Skin of body (tissue), 2 donors: ENCODE results near the gene GMPR. TPM values are rescaled to one million over a fixed set of nuclear protein-coding genes. Genes with fewer than 3 reads are reported as not detected.
"Not testable (repeated sequence)": the region's sequence is repeated elsewhere in the genome, so short reads cannot be mapped to it uniquely, and the experiment has no call there.

Experiments
- DNase-seq: peaks from one replicate; lab custom pipeline; 2025; lab: John Stamatoyannopoulos, UW
- total RNA-seq: library from RNA; depleted of rRNA; stranded (reverse); fragments of >200 nt; gene quantifications from one replicate; pipeline ENCODE4 v1.2.3, GENCODE V29; 2014

Gene GMPR
- total RNA-seq, 1 donor from 2014 or later, result 12.8 TPM

DNA sequence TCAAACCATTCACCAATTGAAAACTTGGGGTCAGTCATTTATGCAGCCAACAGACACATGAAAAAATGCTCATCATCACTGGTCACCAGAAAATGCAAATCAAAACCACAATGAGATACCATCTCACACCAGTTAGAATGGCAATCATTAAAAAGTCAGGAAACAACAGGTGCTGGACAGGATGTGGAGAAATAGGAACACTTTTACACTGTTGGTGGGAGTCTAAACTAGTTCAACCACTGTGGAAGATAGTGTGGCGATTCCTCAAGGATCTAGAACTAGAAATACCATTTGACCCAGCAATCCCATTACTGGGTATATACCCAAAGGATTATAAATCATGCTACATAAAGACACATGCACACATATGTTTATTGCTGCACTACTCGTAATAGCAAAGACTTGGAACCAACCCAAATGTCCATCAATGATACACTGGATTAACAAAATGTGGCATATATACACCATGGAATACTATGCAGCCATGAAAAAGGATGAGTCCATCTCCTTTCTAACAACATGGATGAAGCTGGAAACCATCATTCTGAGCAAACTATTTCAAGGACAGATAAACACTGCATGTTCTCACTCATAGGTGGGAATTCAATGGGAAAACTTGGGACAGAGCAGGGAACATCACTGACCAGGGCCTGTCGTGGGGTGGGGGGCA, 13.2 kb upstream of the GMPR start:
- not testable (repeated sequence) for DNase-seq

DNA sequence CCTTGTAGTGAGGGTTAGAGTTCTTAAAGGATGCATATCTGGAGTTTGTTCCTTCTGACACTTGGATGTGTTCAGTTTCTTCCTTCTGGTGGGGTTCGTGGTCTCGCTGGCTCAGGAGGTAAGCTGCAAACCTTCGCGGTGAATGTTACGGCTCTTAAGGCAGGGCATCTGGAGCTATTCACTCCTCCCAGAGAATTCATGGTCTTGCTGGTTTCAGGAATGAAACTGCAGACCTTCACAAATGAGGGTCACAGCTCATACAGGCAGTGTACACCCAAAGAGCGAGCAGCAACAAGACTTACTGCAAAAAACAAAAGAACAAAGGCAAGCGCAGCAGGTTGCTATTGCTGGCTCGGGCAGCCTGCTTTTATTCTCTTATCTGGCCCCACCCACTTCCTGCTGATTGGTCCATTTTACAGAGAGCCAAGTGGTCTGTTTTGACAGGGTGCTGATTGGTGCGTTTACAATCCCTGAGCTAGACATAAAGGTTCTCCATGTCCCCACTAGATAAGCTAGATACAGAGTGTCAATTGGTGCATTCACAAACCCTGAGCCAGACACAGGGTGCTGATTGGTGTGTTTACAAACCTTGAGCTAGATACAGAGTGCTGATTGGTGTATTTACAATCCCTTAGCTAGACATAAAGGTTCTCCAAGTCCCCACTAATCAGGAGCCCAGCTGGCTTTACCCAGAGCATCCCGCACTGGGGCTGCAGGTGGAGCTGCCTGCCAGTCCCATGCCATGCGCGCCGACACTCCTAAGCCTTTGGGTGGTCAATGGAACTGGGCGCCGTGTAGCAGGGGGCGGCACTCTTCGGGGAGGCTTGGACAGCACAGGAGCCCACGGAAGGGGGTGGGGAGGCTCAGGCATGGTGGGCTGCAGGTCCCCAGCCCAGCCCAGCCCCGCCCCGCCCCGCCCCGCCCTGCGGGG, 12.0 kb upstream of the GMPR start:
- not testable (repeated sequence) for DNase-seq

DNA sequence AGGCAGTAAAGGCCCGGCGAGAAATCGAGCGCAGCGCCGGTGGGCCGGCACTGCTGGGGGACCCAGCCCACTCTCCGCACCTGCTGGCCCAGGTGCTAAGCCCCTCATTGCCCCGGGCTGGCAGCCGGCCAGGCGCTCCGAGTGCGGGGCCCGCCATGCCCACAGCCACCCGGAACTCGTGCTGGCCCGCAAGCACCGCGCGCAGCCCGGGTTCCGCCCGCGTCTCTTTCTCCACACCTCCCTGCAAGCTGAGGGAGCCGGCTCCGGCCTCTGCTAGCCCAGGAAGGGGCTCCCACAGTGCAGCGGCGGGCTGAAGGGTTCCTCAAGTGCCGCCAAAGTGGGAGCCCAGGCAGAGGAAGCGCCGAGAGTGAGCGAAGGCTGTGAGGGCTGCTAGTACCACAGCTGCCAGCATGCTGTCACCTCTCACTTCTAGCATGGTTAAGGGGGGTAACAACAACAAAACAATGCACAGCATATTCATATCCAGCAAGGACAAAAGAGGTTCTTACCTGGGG, 11.3 kb upstream of the GMPR start:
- DNase-seq, result no peak

DNA sequence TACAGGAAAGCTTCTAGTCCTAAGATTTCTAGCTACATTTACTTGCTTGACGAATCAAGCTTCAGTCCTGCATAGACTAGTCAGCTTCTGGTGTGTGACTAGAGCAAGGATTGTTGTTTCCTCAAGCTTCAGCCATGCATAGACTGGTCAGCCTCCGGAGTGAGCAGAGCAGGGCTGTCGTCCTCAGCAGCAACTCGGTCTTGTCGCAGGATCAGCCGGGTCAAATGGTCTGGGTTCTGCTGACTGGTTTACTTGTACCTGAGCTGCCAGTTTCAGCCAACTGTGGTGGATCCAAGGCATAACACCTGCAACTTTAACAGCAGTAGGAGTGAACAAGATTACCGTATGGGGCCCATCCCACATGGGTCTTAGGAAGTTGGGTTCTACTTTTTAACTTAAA, 10.8 kb upstream of the GMPR start:
- no peak for DNase-seq

DNA sequence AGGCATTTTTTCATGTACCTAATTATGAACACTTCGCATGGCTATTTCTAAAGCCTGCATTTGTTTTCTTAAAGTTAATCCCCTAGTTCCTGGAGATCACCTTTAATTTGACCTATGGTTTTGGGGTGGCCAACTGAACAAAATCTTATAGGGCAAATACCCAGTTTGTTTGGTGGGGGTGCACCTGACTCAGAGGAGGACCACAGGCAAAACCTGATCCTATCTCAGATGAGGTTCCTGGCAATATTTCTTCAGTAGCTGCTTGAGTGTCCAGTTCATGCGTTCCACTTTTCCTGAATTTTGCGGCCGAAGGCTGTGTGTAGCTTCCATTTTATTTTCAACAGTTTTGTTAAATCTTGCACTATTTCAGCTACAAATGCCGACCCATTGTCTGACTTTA, 10.3 kb upstream of the GMPR start:
- no peak for DNase-seq

DNA sequence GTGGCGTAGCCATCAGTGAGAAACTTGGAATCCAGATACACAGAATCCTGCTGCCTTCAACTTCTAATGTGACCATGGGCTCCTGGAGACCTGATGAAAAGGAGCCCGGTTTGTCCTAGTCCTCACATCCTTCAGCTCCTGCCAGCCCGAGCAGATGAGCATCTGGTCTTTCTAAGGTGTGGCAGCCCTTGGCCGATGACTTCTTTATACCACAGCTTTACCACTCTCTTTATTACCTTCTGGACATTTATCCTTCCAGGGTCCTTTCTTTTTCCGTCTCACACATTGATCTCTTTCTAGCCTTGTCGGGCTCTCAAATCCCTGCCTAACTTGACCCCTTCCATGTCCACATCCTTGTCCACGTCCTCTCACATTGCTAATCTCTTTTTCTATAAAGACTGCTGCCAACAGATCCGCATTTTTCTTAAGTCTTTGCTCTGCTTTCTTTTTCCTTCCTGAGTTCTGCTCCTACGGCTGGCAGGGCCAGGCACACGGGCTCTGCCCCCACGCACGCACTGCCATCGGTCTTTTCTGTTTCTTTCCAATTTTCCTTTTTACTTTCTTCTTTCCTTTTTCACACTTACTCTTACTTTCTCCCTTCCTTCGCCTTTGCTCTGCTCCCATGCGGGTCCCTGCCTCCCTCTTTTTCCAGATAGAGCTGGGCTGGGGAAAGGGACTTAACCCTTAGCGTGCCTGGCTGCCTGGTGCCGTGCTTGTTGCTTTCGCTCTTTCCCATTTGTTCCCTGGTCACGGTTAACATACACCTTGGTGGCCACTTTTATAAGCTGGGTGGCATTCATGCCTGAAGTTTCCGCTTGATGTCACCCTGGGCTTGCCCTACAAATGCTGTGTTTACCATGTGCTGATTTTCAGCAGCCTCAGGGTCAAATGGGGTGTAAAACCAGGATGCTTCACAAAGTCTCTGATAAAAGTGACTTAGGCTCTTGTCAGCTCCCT, 9.4 kb upstream of the GMPR start:
- DNase-seq, result no peak

DNA sequence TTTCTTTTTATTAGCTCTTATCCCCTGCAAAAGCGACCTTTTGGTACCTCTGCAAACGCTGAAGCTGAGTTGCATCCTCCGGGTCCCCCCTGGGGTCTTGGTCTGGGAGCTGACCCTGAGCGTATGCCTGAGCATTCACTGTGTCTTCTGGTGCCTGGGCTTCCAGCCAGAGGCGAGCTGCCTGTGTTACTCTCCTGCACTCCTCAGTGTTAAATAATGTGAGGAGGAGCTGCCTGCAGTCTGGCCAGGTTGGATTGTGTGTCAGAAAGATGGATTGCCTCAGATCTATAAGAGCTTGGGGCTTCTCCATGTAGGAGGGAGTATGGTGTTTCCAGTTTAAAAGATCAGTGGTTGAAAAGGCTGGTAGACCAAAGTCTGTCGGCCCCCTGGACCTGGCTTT, 8.7 kb upstream of the GMPR start:
- no peak for DNase-seq

DNA sequence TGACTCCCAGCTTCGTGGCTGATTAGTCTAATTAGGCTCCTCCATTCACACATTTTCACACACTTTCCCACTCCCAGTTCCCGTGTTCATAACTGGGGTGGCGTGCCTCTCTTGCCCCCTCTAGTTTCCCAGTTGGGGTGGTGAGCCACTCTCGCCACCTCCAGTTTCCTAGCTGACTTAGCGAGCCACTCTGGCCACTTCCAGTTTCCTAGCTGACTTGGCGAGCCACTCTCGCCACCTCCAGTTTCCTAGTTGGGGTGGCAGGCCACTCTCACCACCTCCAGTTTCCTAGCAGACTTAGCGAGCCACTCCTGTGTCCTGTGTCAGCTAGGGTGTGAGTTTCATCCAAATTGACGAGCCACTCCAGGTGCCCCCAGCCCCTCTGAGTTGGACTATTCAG, 7.4 kb upstream of the GMPR start:
- DNase-seq, result no peak

DNA sequence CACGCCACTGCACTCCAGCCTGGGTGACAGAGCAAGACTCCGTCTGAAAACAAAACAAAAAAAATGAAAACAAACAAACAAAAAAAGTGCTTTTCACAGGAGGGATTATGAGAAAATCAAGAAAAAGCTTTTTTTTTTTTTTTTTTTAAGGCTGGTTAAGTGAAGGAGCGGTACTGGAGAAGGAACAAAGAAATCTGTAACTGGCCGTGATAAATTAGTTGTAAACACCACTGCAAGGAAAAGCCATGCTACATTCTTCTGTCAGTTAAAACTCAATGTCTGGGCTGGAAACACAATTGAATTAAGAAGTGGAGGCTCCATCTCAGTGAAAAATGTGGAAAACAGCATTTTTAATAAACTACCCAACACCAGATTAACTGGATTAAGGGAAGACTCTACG, 6.3 kb upstream of the GMPR start:
- no peak for DNase-seq

DNA sequence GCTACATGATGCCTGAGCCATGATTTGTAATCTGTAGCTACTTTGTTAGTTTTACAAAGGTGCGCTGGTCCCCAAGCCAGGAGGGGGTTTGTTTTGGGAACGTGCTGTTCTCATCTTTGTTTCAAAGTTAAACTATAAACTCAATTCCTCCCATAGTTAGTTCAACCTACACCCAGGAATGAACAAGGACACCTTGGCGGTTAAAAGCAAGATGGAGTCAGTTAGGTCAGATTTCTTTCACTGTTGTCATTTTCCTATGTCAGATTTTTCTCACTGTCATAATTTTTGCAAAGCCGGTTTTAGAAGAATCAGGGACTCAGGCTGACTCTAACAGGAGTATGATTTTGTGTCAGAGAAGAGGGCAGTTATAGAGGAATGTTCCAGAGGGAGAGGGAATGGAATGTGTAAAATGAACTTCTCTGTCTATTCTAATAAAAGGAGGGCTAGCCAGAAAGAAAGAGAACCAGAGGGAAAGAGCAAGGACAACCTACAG, 2.3 kb upstream of the GMPR start:
- DNase-seq, result no peak

DNA sequence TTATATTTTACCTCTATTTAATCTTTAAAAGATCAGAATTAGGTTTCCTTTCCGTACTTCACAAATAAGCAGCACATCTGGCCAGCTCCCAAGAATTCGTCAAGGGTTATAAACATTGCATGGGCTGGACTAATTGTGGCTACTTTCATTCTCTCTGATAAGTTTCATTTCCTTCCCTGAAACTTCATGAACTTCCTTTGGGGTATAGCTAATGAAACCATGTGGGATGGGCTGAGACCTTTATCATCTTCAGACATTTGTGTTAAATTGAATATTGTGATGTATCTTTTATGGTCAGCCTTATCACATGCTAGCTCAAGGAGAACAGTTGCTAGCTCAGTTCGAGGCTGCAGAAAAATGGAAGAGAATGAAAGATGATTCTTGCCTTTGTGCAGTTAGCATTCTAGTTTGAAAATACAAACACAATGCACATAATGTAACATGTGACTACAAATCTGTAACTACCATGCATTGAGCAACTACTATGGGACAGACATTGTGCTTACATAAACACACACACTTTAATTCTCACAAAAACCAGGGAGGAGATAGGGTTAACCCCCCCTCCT, 1.7 kb upstream of the GMPR start:
- peak; percentile 83 for DNase-seq

DNA sequence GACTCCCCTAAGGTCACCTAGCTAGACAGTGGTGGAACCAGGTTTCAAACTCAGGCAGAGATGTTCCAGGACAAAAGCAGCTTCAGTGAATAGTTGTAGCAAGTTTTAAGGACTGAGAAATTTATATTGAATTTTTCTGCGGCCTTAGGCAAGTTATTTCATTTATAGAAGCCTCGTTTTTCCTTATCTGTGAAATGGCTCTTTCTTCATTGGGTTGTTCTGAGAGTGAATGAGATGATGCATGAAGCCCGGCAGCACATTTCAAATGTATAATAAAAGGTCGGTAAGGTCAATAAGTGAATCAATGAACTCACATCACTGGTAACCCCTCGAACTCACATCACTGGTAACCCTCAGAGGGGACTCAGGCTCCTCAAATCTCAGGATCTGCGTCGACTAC, 1.1 kb upstream of the GMPR start:
- DNase-seq, result no peak

DNA sequence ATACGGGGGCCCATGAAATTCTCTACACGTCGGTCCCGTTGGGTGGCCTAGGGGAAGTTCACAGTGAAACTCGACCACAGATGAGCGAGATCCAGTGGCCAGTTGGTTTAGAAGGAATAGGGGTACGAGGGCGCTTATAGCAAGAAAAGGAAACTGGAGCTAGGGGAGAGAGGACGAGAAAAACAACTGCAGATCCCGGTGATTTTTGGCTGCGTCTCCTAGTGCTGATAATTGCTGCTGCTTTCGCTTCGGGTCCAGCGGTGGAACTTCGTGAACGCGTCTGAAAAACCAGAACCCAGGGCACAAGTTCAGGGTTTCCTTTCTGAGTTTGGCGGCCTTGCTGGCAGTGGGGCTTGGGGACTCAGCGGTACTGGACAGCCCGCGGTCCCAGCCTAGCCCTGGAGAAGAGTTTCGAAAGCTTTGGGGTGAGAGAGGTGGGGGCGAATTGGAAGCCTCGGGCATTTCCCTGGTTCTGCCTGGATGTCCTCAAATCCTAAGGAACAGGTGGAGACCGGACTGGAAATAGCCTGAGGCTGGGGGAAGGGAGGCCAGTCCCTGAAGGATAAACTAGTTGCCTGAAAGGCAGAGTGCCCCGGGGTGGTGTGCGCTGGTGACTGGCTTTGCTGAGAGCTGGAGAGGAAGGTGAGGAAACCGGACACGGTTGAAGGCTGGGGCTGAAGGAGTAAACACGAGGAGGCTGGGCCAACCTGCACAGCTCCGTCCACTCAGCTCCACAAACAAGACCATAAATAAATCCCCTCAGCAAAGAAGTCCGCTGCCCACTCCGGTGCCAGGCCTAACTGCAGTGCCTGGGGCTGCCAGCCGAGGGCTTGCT, 793 bp downstream of the GMPR start:
- peak; percentile 33 for DNase-seq

DNA sequence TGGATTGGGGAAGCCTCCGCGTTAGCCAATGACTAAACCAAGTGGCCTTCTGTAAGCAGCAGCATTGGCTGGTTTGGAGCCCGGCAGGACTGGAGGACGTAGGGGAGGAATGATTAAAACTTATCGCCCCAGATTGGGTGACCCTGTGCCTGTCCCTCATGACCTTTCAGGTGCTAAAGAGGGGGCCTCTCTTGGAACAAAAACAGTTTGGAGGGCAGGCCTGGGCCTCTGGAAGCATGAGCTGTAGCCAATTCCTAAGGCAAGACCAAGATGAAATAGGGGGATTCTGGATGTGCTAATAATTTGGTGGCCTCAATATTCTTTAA, 1.4 kb downstream of the GMPR start:
- DNase-seq, result no peak

DNA sequence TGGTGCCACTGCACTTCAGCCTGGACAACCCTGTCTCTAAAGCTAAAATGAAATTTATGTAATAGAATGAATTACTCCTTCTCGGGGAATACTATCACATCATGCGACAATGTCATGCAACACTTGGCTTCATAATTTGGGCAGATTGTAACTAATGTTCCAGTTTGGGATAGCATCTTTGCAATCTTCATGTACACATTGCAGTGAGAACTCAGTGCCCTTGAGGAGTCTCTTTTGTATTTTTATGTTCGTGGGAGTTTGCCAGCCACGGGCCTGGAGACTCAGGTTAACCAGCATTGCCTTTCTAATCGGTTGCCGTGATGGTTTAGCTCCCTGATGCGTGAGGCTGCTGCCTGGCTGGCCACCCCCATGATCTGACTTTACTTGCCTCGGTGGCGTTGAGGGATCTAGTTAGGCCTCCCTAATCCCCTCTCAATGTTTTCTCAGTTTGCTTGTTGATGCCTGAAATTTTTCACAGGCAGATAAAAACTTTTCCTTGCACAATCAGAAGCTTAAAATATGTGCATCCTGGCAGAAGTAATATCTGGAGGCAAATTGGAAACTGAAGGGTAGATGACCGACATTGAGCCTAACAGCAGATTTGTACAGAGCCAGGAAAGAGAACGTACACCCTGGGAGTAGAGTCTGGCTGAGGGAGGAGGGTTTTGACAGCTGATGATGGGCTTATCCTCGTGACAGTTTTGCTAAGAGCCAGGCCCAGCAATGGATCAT, 2.4 kb downstream of the GMPR start:
- no peak for DNase-seq

DNA sequence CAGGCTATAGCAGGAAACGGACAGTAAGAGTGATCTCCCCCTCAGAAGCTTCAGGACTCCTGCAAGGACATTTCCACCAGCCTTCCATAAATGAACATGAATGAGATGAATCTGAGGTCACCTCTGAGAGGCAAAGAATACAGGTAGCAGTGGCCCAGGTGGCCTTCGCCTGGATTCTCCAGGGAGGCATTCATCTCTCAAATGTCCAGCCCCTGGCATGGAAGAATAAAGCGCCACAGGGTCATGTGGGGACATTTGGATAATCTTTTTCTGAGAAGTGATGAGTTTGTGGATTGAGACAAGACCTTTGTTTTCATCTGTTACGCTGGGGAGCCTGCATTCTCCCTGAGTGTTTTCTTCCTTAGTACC, 2.9 kb downstream of the GMPR start:
- DNase-seq, result no peak

DNA sequence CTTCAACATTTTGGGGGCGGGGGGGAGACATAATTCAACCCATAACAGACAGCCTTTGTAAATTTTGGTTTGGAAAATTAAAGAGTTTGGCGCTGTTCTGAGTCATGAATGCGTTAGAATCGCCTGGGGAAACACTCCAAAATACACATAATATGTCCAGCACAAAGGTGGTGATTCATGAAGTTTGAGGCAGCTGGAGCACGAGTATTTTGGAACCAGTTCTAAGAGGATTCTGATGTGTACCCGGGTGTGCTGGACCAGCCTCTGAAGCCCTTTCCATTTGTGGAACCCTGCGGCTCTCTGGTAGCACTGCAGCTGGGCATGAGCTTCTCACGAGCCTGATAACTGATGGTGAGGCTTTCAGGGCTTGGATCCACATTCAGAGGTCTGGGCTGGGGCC, 4.7 kb downstream of the GMPR start:
- no peak for DNase-seq

DNA sequence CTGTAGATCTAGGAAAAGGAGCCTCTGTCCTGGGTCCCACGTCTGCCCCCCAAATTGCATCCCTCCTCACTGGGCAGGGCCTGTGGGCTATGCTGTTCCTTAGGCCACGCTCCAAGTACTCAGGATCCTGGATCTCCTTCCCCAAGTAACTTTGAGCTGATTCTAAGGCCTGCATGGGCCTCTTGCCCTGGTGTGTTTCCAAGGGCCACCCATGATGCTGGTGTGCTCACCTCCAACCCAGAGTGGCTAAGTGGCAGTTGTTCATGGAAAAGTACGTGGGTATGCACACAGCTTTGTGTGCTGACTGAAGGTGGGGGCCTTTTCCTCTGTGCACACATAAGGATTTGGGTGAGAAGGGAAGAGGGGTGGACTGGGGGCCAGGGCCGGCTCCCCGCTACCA, 5.3 kb downstream of the GMPR start:
- DNase-seq, result no peak

DNA sequence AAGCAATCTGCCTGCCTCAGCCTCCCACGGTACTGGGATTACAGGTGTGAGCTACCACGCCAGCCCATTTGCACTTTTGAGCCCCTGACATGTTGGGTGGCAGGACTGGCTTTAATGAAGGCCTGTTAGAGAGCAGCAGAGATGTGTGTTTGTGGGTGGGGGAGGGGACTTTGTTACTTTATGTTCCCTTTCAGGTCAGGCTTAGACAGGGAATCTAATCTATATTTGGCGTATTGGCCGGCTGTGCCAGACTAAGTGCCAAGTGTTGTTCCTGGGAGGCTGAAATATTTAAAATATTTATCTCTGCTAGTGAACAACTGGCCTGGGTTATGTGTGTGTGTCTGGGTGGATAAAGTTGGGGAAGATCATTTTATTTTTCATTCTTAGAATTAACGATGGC, 6.1 kb downstream of the GMPR start:
- no peak for DNase-seq
